ENCODE results near the gene RPS21. TPM values are rescaled to one million over a fixed set of nuclear protein-coding genes. Genes with fewer than 3 reads are reported as not detected.

RPS21 gene
- total and polyA plus RNA-seq, 2 of the 13 experiments (the other 11 are each of a cell fraction or from before 2014, with no cell fraction given) = 2,647 to 11,063 TPM

GRCh38 chr20:62368976-62369814 is 17.7 kb upstream of the RPS21 start (continued):
- TF ChIP-seq SOX6 (IDR thresholded peaks at IDR 0.05) = no peak
- no peak for TF ChIP-seq SOX6 (CRISPR knock-in tag; IDR thresholded peaks at IDR 0.05)
- TF ChIP-seq ZNF441 (CRISPR knock-in tag; IDR thresholded peaks at IDR 0.05; ENCODE audit: borderline replicate concordance) = no peak
- TF ChIP-seq BORCS8-MEF2B (CRISPR knock-in tag; IDR thresholded peaks at IDR 0.05) = no peak
- no peak for TF ChIP-seq ZNF234 (CRISPR knock-in tag; conservative IDR thresholded peaks at IDR 0.05)
- TF ChIP-seq THAP8 (CRISPR knock-in tag; IDR thresholded peaks at IDR 0.05; ENCODE audit: borderline replicate concordance) = 0 out of 2 replicates have a peak, but pooled peaks have one; percentile 5
- no peak for TF ChIP-seq FOXM1 (CRISPR knock-in tag; IDR thresholded peaks at IDR 0.05)
- TF ChIP-seq MYNN (CRISPR knock-in tag; IDR thresholded peaks at IDR 0.05; ENCODE audit: low read depth) = no peak
- TF ChIP-seq DR1 (CRISPR knock-in tag; IDR thresholded peaks at IDR 0.05) = no peak
- no peak for TF ChIP-seq CBX1 (IDR thresholded peaks at IDR 0.05; ENCODE audit: low read depth)
- no peak; the same call in 1 of the 2 replicates for TF ChIP-seq BRD4 (CRISPR knock-in tag; IDR thresholded peaks at IDR 0.05)
- TF ChIP-seq FOXK1 (CRISPR knock-in tag; IDR thresholded peaks at IDR 0.05; ENCODE audit: borderline replicate concordance, low read depth) = no peak
- no peak for TF ChIP-seq DMTF1 (CRISPR knock-in tag; IDR thresholded peaks at IDR 0.05)
- no peak; the same call in 1 of the 2 replicates for TF ChIP-seq ZNF350 (CRISPR knock-in tag; IDR thresholded peaks at IDR 0.05; ENCODE audit: borderline replicate concordance, low read depth)
- TF ChIP-seq ZNF331 (CRISPR knock-in tag; IDR thresholded peaks at IDR 0.05) = peak; percentile 44
- TF ChIP-seq ZFP91 (CRISPR knock-in tag; IDR thresholded peaks at IDR 0.05; ENCODE audit: borderline replicate concordance) = no peak; the same call in 1 of the 2 replicates
- TF ChIP-seq AKAP8 (CRISPR knock-in tag; IDR thresholded peaks at IDR 0.05) = no peak
- no peak for TF ChIP-seq MTF2 (CRISPR knock-in tag; IDR thresholded peaks at IDR 0.05; ENCODE audit: borderline replicate concordance)
- no peak; the same call in 1 of the 2 replicates for TF ChIP-seq ZNF775 (CRISPR knock-in tag; IDR thresholded peaks at IDR 0.05; ENCODE audit: borderline replicate concordance)
- TF ChIP-seq NFE2L1 (CRISPR knock-in tag; IDR thresholded peaks at IDR 0.05; ENCODE audit: borderline replicate concordance) = no peak
- no peak for TF ChIP-seq MTERF4 (CRISPR knock-in tag; IDR thresholded peaks at IDR 0.05)
- TF ChIP-seq ZNF232 (CRISPR knock-in tag; IDR thresholded peaks at IDR 0.05; ENCODE audit: borderline replicate concordance) = peak; percentile 57; the same call in 1 of the 2 replicates
- no peak for TF ChIP-seq SP4 (CRISPR knock-in tag; IDR thresholded peaks at IDR 0.05)
- no peak for TF ChIP-seq HCFC1 (IDR thresholded peaks at IDR 0.05; ENCODE audit: low read depth, low read length)

All from HepG2 (cell line).